ENCODE results near the gene BNIP3. TPM values are rescaled to one million over a fixed set of nuclear protein-coding genes. Genes with fewer than 3 reads are reported as not detected.

BNIP3 gene
- total RNA-seq, 2 donors from 2014 or later: 147 to 158 TPM

DNA sequence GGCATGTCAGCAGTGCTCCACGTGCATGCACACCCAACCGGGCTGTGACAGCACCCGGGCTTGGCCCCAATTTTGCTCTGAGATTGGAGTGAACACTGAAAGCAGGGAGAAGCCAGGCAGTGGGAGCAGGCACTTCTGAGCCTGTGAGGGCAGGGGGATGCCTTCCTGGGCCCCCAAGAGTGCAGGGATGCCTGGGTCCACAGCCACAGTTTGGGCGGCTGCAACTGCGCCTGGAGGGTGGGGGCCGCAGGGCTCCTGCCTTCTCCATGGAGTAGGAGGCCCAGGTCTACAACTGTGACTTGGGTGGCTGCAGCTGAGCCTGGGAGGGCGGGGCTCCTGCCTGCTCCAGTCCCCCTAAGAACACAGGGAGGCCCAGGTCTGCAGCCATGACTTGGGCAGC lies 37.6 kb upstream of the BNIP3 start:
- Histone ChIP-seq H3K27ac (no peak overlapping the region), H3K27me3 (no peaks in the 10 kb centered on the region), H3K36me3 (replicated peaks in 1 of 2; ENCODE audit: insufficient read depth in 1 of 2, low read depth in 2 of 2) (no peaks in the 10 kb centered on the region), H3K9me3 (no peaks in the 10 kb centered on the region), H3K4me3 (no peak overlapping the region), H3K4me1 (peaks cover 14% of the 10 kb centered on the region)
- TF ChIP-seq, protein P1, sequence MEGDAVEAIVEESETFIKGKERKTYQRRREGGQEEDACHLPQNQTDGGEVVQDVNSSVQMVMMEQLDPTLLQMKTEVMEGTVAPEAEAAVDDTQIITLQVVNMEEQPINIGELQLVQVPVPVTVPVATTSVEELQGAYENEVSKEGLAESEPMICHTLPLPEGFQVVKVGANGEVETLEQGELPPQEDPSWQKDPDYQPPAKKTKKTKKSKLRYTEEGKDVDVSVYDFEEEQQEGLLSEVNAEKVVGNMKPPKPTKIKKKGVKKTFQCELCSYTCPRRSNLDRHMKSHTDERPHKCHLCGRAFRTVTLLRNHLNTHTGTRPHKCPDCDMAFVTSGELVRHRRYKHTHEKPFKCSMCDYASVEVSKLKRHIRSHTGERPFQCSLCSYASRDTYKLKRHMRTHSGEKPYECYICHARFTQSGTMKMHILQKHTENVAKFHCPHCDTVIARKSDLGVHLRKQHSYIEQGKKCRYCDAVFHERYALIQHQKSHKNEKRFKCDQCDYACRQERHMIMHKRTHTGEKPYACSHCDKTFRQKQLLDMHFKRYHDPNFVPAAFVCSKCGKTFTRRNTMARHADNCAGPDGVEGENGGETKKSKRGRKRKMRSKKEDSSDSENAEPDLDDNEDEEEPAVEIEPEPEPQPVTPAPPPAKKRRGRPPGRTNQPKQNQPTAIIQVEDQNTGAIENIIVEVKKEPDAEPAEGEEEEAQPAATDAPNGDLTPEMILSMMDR (IDR thresholded peaks at IDR 0.05): no peak
- TF ChIP-seq POLR2A (IDR thresholded peaks at IDR 0.05): no peak
- intact Hi-C loops (cut with DNase I): no loop called here
- WGBS, 2 donors: 88 to 91% methylated on average over 3 to 7 of the region's 7 CpGs
- DNase-seq (no peak), ATAC-seq (no peak)

DNA sequence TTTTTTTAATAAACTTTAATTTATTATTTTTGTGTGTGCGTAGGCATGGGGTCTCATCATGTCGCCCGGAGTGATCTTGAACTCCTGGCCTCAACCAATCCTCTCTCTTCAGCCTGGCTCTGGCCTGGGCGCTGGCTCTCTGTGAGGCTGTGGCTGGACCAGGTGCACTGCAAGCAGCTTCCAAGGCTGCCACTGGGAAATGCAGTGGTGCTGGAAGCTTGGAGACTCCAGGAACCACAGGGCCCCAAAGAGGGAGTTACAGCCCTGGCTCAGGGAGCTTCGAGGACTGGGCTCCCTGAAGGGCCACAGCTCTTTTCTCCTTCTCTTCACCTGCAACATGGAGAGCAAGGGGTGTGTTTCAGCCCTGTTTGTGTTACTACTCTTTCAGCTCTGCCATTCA lies 36.7 kb upstream of the BNIP3 start:
- no peak for TF ChIP-seq POLR2A (IDR thresholded peaks at IDR 0.05)
- TF ChIP-seq, protein P1 (IDR thresholded peaks at IDR 0.05): no peak
- ATAC-seq (no peak), DNase-seq (no peak)
- intact Hi-C loops (cut with DNase I): no loop called here
- Histone ChIP-seq H3K4me1 (peaks cover 10% of the 10 kb centered on the region), H3K36me3 (replicated peaks in 1 of 2; ENCODE audit: insufficient read depth in 1 of 2, low read depth in 2 of 2) (no peaks in the 10 kb centered on the region), H3K27me3 (no peaks in the 10 kb centered on the region), H3K9me3 (no peaks in the 10 kb centered on the region), H3K4me3 (no peak overlapping the region), H3K27ac (no peak overlapping the region)
- 65 to 92% methylated on average over 5 of the region's 5 CpGs for WGBS, 2 donors

DNA sequence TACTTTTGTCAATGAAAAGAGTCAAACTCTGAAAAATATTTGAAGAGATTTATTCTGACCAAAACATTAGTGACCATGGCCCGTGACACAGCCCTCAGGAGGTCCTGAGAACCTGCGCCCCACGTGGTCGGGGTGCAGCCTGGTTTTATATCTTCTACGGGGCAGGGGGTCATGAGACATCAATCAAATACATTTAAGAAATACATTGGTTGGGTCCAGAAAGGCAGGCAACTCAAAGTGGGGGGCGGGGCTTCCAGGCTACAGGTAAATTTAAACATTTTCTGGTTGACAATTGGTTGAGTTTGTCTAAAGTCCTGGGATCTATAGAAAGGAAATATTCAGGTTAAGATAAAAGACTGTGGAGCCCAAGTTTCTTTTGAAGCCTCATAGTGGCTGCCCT lies 34.8 kb upstream of the BNIP3 start:
- intact Hi-C loops (cut with DNase I): no loop called here

DNA sequence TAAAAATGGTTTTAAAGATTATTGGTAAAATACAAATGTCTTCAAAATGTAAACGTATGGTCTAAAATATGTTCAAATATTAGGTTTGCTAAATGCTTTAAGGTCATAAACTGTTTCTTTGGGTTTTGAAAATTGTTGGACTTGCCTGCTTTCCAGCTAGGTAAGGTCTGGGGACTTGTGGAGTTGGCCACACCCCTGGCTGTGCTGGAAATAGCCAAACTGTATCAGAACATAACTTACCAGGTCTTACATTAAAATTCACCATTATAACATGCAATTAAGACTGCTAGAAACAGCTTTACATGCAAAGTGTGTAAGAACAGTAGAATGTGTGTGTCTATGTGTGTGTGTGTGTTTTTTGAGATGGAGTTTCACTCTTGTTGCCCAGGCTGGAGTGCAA lies 29.7 kb upstream of the BNIP3 start:
- no peak overlapping the region for H3K4me3 ChIP-seq
- 25 to 47% methylated on average over 1 of the region's 1 CpG for whole genome bisulfite sequencing, 2 donors
- DNase-seq: peak in 1 of 4 donors; percentile 28
- no peaks in the 10 kb centered on the region for H3K36me3 ChIP-seq (replicated peaks in 1 of 2; ENCODE audit: insufficient read depth in 1 of 2, low read depth in 2 of 2)
- no peaks in the 10 kb centered on the region for H3K9me3 ChIP-seq
- H3K27me3 ChIP-seq: no peaks in the 10 kb centered on the region
- intact Hi-C loops (cut with DNase I): no loop called here
- TF ChIP-seq POLR2A (IDR thresholded peaks at IDR 0.05): no peak
- TF ChIP-seq, protein P1 (IDR thresholded peaks at IDR 0.05): no peak
- peak overlapping the region; percentile 35 to 76 (median 48) for H3K27ac ChIP-seq
- H3K4me1 ChIP-seq: peaks cover 15% of the 10 kb centered on the region
- peak; percentile 36 for ATAC-seq

More for the DNA sequence above, 34.8 kb upstream of the BNIP3 start:
- Histone ChIP-seq H3K4me1 (peaks cover 4% of the 10 kb centered on the region), H3K4me3 (no peak overlapping the region), H3K27ac (no peak overlapping the region), H3K36me3 (replicated peaks in 1 of 2; ENCODE audit: insufficient read depth in 1 of 2, low read depth in 2 of 2) (no peaks in the 10 kb centered on the region), H3K9me3 (no peaks in the 10 kb centered on the region), H3K27me3 (no peaks in the 10 kb centered on the region)
- TF ChIP-seq, protein P1 (IDR thresholded peaks at IDR 0.05): no peak
- TF ChIP-seq POLR2A (IDR thresholded peaks at IDR 0.05): no peak
- DNase-seq (no peak), ATAC-seq (no peak)
- WGBS, 2 donors: 77 to 85% methylated on average over 6 of the region's 6 CpGs

DNA sequence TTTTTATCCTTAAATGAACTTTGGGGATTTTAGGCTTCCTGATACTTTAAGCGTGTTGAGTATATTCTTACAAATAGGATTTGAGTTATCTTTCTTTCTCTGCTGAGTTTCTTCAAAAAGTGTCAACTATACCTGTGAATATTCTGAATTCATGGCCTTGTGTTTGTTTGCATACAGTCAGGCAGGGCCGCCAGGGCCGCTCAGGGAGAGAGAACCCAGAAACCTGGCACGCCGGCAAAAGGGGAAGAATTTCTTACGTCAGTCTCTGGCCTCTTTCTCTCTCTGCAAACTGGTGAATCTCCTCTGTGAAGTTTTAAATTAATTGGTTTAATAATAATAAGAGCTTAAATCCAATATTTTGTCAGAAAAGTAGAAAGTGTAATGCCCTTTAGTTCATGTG lies 29.3 kb upstream of the BNIP3 start:
- DNase-seq: peak; percentile 81 to 88 (median 84)
- ATAC-seq: peak; percentile 93

More for the DNA sequence above, 29.3 kb upstream of the BNIP3 start:
- peak overlapping the region; percentile 35 to 76 (median 48) for H3K27ac ChIP-seq
- H3K9me3 ChIP-seq: no peaks in the 10 kb centered on the region
- 27 to 36% methylated on average over 6 of the region's 6 CpGs for WGBS, 2 donors
- no peak overlapping the region for H3K4me3 ChIP-seq
- intact Hi-C loops (cut with DNase I): no loop called here
- peaks cover 15% of the 10 kb centered on the region for H3K4me1 ChIP-seq
- no peaks in the 10 kb centered on the region for H3K36me3 ChIP-seq (replicated peaks in 1 of 2; ENCODE audit: insufficient read depth in 1 of 2, low read depth in 2 of 2)
- H3K27me3 ChIP-seq: no peaks in the 10 kb centered on the region
- no peak for TF ChIP-seq POLR2A (IDR thresholded peaks at IDR 0.05)
- TF ChIP-seq, protein P1 (IDR thresholded peaks at IDR 0.05): peak in 2 of 7 experiments; percentile 14 to 22

All from body of pancreas (tissue), 4 donors.